ENCODE data around the gene NEUROD2. TPM values are rescaled to one million over a fixed set of nuclear protein-coding genes. Genes with fewer than 3 reads are reported as not detected.

The NEUROD2 gene
- total and polyA plus RNA-seq, 2 of the 13 experiments (the other 11 are each of a cell fraction or from before 2014, with no cell fraction given) = not detected

- TF ChIP-seq POGK (CRISPR knock-in tag; conservative IDR thresholded peaks at IDR 0.05) = peak; percentile 72; the same call in 1 of the 2 replicates
- no peak for TF ChIP-seq SETDB1 (CRISPR knock-in tag; IDR thresholded peaks at IDR 0.05; ENCODE audit: borderline replicate concordance)
- no peak for TF ChIP-seq ZNF629 (CRISPR knock-in tag; conservative IDR thresholded peaks at IDR 0.05)
- peak; percentile 45; the same call in 1 of the 2 replicates for TF ChIP-seq ZSCAN21 (CRISPR knock-in tag; IDR thresholded peaks at IDR 0.05; ENCODE audit: borderline replicate concordance)
- no peak for TF ChIP-seq E2F2 (CRISPR knock-in tag; IDR thresholded peaks at IDR 0.05; ENCODE audit: borderline replicate concordance)
- TF ChIP-seq CEBPZ (IDR thresholded peaks at IDR 0.05; ENCODE audit: low read length) = no peak
- no peak; the same call in 1 of the 2 replicates for TF ChIP-seq ZNF446 (CRISPR knock-in tag; IDR thresholded peaks at IDR 0.05)
- TF ChIP-seq HOXA3 (CRISPR knock-in tag; IDR thresholded peaks at IDR 0.05) = no peak
- TF ChIP-seq ZNF770 (CRISPR knock-in tag; IDR thresholded peaks at IDR 0.05) = no peak
- TF ChIP-seq ZNF282 (IDR thresholded peaks at IDR 0.05; ENCODE audit: partially characterized antibody) = no peak
- no peak for TF ChIP-seq EED (CRISPR knock-in tag; IDR thresholded peaks at IDR 0.05)
- TF ChIP-seq ZNF644 (CRISPR knock-in tag; IDR thresholded peaks at IDR 0.05; ENCODE audit: low read depth) = 0 out of 2 replicates have a peak, but pooled peaks have one; percentile 31
- TF ChIP-seq E2F5 (CRISPR knock-in tag; conservative IDR thresholded peaks at IDR 0.05) = peak; percentile 63; the same call in 1 of the 2 replicates
- TF ChIP-seq ZNF362 (CRISPR knock-in tag; IDR thresholded peaks at IDR 0.05; ENCODE audit: borderline replicate concordance) = no peak
- no peak for TF ChIP-seq HOXD1 (CRISPR knock-in tag; IDR thresholded peaks at IDR 0.05)
Measured at GRCh38 chr17:39591958-39592954, 15.5 kb downstream of the NEUROD2 start (continued).

Data from HepG2 (cell line).